ENCODE results near the gene ASB15. TPM values are rescaled to one million over a fixed set of nuclear protein-coding genes. Genes with fewer than 3 reads are reported as not detected.

The ASB15 gene
- polyA plus RNA-seq, 3 donors: not detected

GRCh38 chr7:123570390-123571182, 31.0 kb upstream of the ASB15 start:
- Mint-ChIP-seq H3K4me3 (no peak overlapping the region), H3K9me3 (no peaks in the 10 kb centered on the region), H3K4me1 (peaks cover 11% of the 10 kb centered on the region), H3K27me3 (ENCODE audit: low read depth in 3 of 3) (peaks cover 0 to 8% (median 4%) of the 10 kb centered on the region in 3 donors), H3K27ac (no peak overlapping the region), H3K36me3 (no peaks in the 10 kb centered on the region)
- H3K27me3 ChIP-seq (ENCODE audit: control insufficient read depth in 2 of 2, insufficient read depth in 2 of 2, low read length in 2 of 2): peaks cover 0 to 2% of the 10 kb centered on the region in 2 donors
- H3K4me2 ChIP-seq (replicated peaks; ENCODE audit: extremely low read depth, low read length, poor library complexity, severe bottlenecking): no peak overlapping the region
- DNase-seq: no peak
- H3K4me1 ChIP-seq (ENCODE audit: control insufficient read depth in 1 of 2, insufficient read depth in 2 of 2, low read length in 2 of 2): no peaks in the 10 kb centered on the region
- no peak for TF ChIP-seq CTCF (IDR thresholded peaks at IDR 0.05)
- no peak overlapping the region for H3K4me3 ChIP-seq (replicated peaks in 1 of 3; ENCODE audit: low read depth in 2 of 3, low read length in 3 of 3)
- intact Hi-C loops (cut with micrococcal nuclease): no loop called here
- no peaks in the 10 kb centered on the region for H3K36me3 ChIP-seq (replicated peaks in 1 of 2; ENCODE audit: control insufficient read depth in 1 of 2, insufficient read depth in 2 of 2, low read length in 2 of 2)
- H2AFZ ChIP-seq (ENCODE audit: insufficient read depth, low read depth, low read length, poor library complexity, severe bottlenecking): no peak overlapping the region
- H4K20me1 ChIP-seq (ENCODE audit: insufficient read depth, low read length): no peaks in the 10 kb centered on the region
- WGBS (ENCODE audit: insufficient coverage): 67% methylated on average over 1 of the region's 4 CpGs
- H3K9me3 ChIP-seq (replicated peaks in 1 of 2; ENCODE audit: control insufficient read depth in 1 of 2, insufficient read depth in 1 of 2, low read length in 2 of 2): no peaks in the 10 kb centered on the region
- H3K27ac ChIP-seq (ENCODE audit: low read depth in 1 of 2, low read length in 2 of 2): no peak overlapping the region
- no peaks in the 10 kb centered on the region for H3K79me2 ChIP-seq (ENCODE audit: insufficient read depth, low read length)
- H3K9ac ChIP-seq (ENCODE audit: insufficient read depth, low read length, poor library complexity, severe bottlenecking): no peak overlapping the region

- Histone ChIP-seq H3K79me2 (ENCODE audit: insufficient read depth, low read length) (no peaks in the 10 kb centered on the region), H4K20me1 (ENCODE audit: insufficient read depth, low read length) (no peaks in the 10 kb centered on the region), H2AFZ (ENCODE audit: insufficient read depth, low read depth, low read length, poor library complexity, severe bottlenecking) (no peak overlapping the region), H3K4me3 (replicated peaks in 1 of 3; ENCODE audit: low read depth in 2 of 3, low read length in 3 of 3) (no peak overlapping the region), H3K27me3 (ENCODE audit: control insufficient read depth in 2 of 2, insufficient read depth in 2 of 2, low read length in 2 of 2) (peaks cover 0 to 2% of the 10 kb centered on the region in 2 donors), H3K4me1 (ENCODE audit: control insufficient read depth in 1 of 2, insufficient read depth in 2 of 2, low read length in 2 of 2) (no peaks in the 10 kb centered on the region), H3K36me3 (replicated peaks in 1 of 2; ENCODE audit: control insufficient read depth in 1 of 2, insufficient read depth in 2 of 2, low read length in 2 of 2) (no peaks in the 10 kb centered on the region), H3K27ac (ENCODE audit: low read depth in 1 of 2, low read length in 2 of 2) (no peak overlapping the region), H3K9me3 (replicated peaks in 1 of 2; ENCODE audit: control insufficient read depth in 1 of 2, insufficient read depth in 1 of 2, low read length in 2 of 2) (no peaks in the 10 kb centered on the region), H3K4me2 (replicated peaks; ENCODE audit: extremely low read depth, low read length, poor library complexity, severe bottlenecking) (no peak overlapping the region), H3K9ac (ENCODE audit: insufficient read depth, low read length, poor library complexity, severe bottlenecking) (no peak overlapping the region)
- no peaks in the 10 kb centered on the region for H3K36me3 Mint-ChIP-seq
- TF ChIP-seq CTCF (IDR thresholded peaks at IDR 0.05): no peak
- no peak overlapping the region for H3K4me3 Mint-ChIP-seq
- intact Hi-C loops (cut with micrococcal nuclease): no loop called here
- peaks cover 11% of the 10 kb centered on the region for H3K4me1 Mint-ChIP-seq
- no CpG with 5 or more reads among the region's 1 CpG for WGBS (ENCODE audit: insufficient coverage)
- H3K9me3 Mint-ChIP-seq: no peaks in the 10 kb centered on the region
- no peak for DNase-seq
- H3K27me3 Mint-ChIP-seq (ENCODE audit: low read depth in 3 of 3): peaks cover 1 to 8% (median 4%) of the 10 kb centered on the region in 3 donors
- no peak overlapping the region for H3K27ac Mint-ChIP-seq
Measured at GRCh38 chr7:123571187-123571586, 30.4 kb upstream of the ASB15 start.

All from CD14-positive monocyte (primary cell).